ENCODE results near the gene CFAP43. TPM values are rescaled to one million over a fixed set of nuclear protein-coding genes. Genes with fewer than 3 reads are reported as not detected.

CFAP43 gene
- total and polyA plus RNA-seq, 9 of the 15 experiments (the other 6 are each of a cell fraction or from before 2014, with no cell fraction given), result 0.07 to 0.86 (median 0.11) TPM; not detected in 1

DNA sequence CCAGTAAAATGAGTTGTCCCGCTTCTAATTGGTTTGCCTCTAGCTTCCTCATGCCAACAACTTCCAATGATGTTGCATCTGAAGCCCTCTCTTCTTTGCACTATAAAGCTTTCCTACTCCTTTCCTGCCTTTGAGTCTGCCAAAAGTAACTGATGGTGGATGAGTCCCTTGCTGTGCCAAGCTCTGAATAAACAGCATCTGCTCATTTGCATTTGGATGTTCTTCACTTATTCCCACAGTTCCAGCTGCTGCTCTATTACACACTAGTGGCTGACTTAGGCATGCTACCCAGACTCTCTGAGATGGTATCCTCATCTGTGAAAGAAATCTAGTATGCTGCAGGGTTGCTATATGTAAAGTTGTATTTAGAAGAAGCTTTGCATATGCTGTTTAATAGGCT lies 85.3 kb downstream of the CFAP43 start (continued):
- TF ChIP-seq ZFX (CRISPR knock-in tag; IDR thresholded peaks at IDR 0.05), result no peak
- no peak for TF ChIP-seq NONO (IDR thresholded peaks at IDR 0.05; ENCODE audit: low read depth in 2 of 2, low read length in 1 of 2)
- TF ChIP-seq HCFC1 (IDR thresholded peaks at IDR 0.05; ENCODE audit: low read depth, low read length), result no peak

GRCh38 chr10:104144931-104145330 lies 87.2 kb downstream of the CFAP43 start:
- intact Hi-C loops (cut with micrococcal nuclease), result no loop called here
- CTCF ChIA-PET (ENCODE audit: low intra/inter-chr PET ratio), result no interaction called here
- BruUV-seq (replicated peaks), result no TSS peak

More at GRCh38 chr10:104144931-104145330, 87.2 kb downstream of the CFAP43 start:
- WGBS (ENCODE audit: insufficient coverage, low coverage, missing lambda C conversion rate), result 2% methylated on average over 4 of the region's 4 CpGs
- H3K4me3 ChIP-seq, result no peak overlapping the region
- H3K27ac ChIP-seq (ENCODE audit: extremely low read depth, low read depth, low read length), result no peak overlapping the region
- DNase-seq (ENCODE audit: extremely low read depth in 1 of 4, low spot score in 3 of 4) (no peak), ATAC-seq (no peak), FAIRE-seq (no peak)
- H3K36me3 ChIP-seq (ENCODE audit: control insufficient read depth, insufficient read depth, low read length), result no peaks in the 10 kb centered on the region
- no peaks in the 10 kb centered on the region; a peak in 1 of 5 replicates for H3K27me3 ChIP-seq (ENCODE audit: control insufficient read depth in 2 of 2, insufficient read depth in 2 of 2, low read length in 2 of 2)
- no peaks in the 10 kb centered on the region for H3K9me3 ChIP-seq (replicated peaks; ENCODE audit: control insufficient read depth, insufficient read depth, low read depth, low read length)
- H3K79me2 ChIP-seq (ENCODE audit: control insufficient read depth, insufficient read depth, low read length), result no peaks in the 10 kb centered on the region
- H3K9me1 ChIP-seq (ENCODE audit: control insufficient read depth, insufficient read depth, low read length), result no peaks in the 10 kb centered on the region
- in situ Hi-C loops (cut with MboI), result no loop called here
- no peaks in the 10 kb centered on the region for H4K20me1 ChIP-seq (replicated peaks; ENCODE audit: control insufficient read depth, insufficient read depth, low read length)
- POLR2A ChIA-PET, result interaction anchor here (0.6 kb wide), 1 partner anchor 194 kb away, joined by 5 read pairs; the partner anchor contains the start of gene ITPRIP
- no peak overlapping the region for H2AFZ ChIP-seq (ENCODE audit: low read depth, low read length)
- H3K4me2 ChIP-seq (ENCODE audit: insufficient read depth, low read length), result no peak overlapping the region
- TF ChIP-seq HEY1 (CRISPR knock-in tag; IDR thresholded peaks at IDR 0.05; ENCODE audit: borderline replicate concordance) (no peak), ZNF436 (CRISPR knock-in tag; IDR thresholded peaks at IDR 0.05) (no peak), HDGF (IDR thresholded peaks at IDR 0.05) (no peak), NFXL1 (CRISPR knock-in tag; IDR thresholded peaks at IDR 0.05) (no peak), KHSRP (IDR thresholded peaks at IDR 0.05) (no peak), SMAD3 (CRISPR knock-in tag; conservative IDR thresholded peaks at IDR 0.05) (no peak), JUN (IDR thresholded peaks at IDR 0.05; ENCODE audit: borderline replicate concordance, low read depth, low read length) (no peak), JUN (CRISPR knock-in tag; IDR thresholded peaks at IDR 0.05; ENCODE audit: borderline replicate concordance) (no peak), ZBTB7A (IDR thresholded peaks at IDR 0.05; ENCODE audit: borderline replicate concordance, control insufficient read depth, low read depth, low read length) (no peak), EZH2 (IDR thresholded peaks at IDR 0.05; ENCODE audit: borderline replicate concordance, low read depth, low read length) (no peak), PYGO2 (tag; IDR thresholded peaks at IDR 0.05) (no peak)
- TF ChIP-seq, protein P1, sequence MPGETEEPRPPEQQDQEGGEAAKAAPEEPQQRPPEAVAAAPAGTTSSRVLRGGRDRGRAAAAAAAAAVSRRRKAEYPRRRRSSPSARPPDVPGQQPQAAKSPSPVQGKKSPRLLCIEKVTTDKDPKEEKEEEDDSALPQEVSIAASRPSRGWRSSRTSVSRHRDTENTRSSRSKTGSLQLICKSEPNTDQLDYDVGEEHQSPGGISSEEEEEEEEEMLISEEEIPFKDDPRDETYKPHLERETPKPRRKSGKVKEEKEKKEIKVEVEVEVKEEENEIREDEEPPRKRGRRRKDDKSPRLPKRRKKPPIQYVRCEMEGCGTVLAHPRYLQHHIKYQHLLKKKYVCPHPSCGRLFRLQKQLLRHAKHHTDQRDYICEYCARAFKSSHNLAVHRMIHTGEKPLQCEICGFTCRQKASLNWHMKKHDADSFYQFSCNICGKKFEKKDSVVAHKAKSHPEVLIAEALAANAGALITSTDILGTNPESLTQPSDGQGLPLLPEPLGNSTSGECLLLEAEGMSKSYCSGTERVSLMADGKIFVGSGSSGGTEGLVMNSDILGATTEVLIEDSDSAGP (CRISPR knock-in tag; IDR thresholded peaks at IDR 0.05), result no peak
- TF ChIP-seq, protein P2, sequence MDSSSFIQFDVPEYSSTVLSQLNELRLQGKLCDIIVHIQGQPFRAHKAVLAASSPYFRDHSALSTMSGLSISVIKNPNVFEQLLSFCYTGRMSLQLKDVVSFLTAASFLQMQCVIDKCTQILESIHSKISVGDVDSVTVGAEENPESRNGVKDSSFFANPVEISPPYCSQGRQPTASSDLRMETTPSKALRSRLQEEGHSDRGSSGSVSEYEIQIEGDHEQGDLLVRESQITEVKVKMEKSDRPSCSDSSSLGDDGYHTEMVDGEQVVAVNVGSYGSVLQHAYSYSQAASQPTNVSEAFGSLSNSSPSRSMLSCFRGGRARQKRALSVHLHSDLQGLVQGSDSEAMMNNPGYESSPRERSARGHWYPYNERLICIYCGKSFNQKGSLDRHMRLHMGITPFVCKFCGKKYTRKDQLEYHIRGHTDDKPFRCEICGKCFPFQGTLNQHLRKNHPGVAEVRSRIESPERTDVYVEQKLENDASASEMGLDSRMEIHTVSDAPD (CRISPR knock-in tag; IDR thresholded peaks at IDR 0.05), result no peak
- TF ChIP-seq, protein P3, sequence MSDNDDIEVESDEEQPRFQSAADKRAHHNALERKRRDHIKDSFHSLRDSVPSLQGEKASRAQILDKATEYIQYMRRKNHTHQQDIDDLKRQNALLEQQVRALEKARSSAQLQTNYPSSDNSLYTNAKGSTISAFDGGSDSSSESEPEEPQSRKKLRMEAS (CRISPR knock-in tag; IDR thresholded peaks at IDR 0.05), result no peak
- TF ChIP-seq, protein P4, sequence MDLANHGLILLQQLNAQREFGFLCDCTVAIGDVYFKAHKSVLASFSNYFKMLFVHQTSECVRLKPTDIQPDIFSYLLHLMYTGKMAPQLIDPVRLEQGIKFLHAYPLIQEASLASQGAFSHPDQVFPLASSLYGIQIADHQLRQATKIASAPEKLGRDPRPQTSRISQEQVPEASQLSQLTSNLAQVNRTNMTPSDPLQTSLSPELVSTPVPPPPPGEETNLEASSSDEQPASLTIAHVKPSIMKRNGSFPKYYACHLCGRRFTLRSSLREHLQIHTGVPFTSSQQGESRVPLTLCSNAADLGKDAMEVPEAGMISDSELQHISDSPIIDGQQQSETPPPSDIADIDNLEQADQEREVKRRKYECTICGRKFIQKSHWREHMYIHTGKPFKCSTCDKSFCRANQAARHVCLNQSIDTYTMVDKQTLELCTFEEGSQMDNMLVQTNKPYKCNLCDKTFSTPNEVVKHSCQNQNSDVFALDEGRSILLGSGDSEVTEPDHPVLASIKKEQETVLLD (IDR thresholded peaks at IDR 0.05), result no peak
- no peak overlapping the region for H3K9ac ChIP-seq (ENCODE audit: insufficient read depth in 1 of 2, low read depth in 2 of 2, low read length in 2 of 2)
- no peaks in the 10 kb centered on the region for H3K4me1 ChIP-seq (replicated peaks in 1 of 2; ENCODE audit: control insufficient read depth in 2 of 2, insufficient read depth in 2 of 2, low read length in 2 of 2)
